H1 (cell line): ENCODE results near the gene KIF25. TPM values are rescaled to one million over a fixed set of nuclear protein-coding genes. Genes with fewer than 3 reads are reported as not detected.

Experiments
- CTCF ChIA-PET: fragments of 300-600 bp; sonication (Branson Sonifier 250); formaldehyde crosslinking; loops from one replicate; lab custom pipeline; 2021; ENCODE audit not compliant: partially characterized antibody; lab: Charles Lee
- POLR2A ChIA-PET: fragments of 300-600 bp; sonication (Branson Sonifier 250); formaldehyde crosslinking; loops from one replicate; lab custom pipeline; 2021; ENCODE audit warnings: inconsistent platforms; ENCODE audit not compliant: partially characterized antibody; lab: Charles Lee
- DNase-seq, 2 experiments: peaks; one replicate each; pipeline versions ENCODE4 v3.0.0 to v3.0.0-alpha.2; 2010 to 2022; ENCODE audit warnings: low spot score in 2 of 2, low read depth in 1 of 2, mixed read lengths in 1 of 2
- FAIRE-seq: peaks from 2 replicates; lab custom pipeline; 2011; peaks lifted over from hg19 to GRCh38; lab: Jason Lieb, UNC
- H2AFZ ChIP-seq: 2 replicates; pipeline ENCODE4 v1.8.1; 2012; ENCODE audit warnings: low read length, inconsistent platforms
- H2AK5ac ChIP-seq: 2 replicates; pipeline ENCODE4 v1.6.1; 2013; ENCODE audit warnings: low read depth, low read length
- H2BK120ac ChIP-seq: replicated peaks from 2 replicates; pipeline ENCODE3; 2013; ENCODE audit warnings: low read depth, low read length, inconsistent platforms
- H2BK12ac ChIP-seq: 2 replicates; pipeline ENCODE4 v1.6.1; 2013; ENCODE audit warnings: low read depth, low read length
- H2BK15ac ChIP-seq: 2 replicates; pipeline ENCODE4 v1.6.1; 2013; ENCODE audit warnings: low read length
- H2BK20ac ChIP-seq: 2 replicates; pipeline ENCODE4 v1.6.1; 2013; ENCODE audit warnings: low read length
- H2BK5ac ChIP-seq: 2 replicates; pipeline ENCODE4 v1.6.1; 2013; ENCODE audit warnings: low read depth, low read length
- H3K14ac ChIP-seq: 2 replicates; pipeline ENCODE4 v1.6.1; 2013; ENCODE audit warnings: inconsistent platforms; ENCODE audit not compliant: insufficient read length
- H3K18ac ChIP-seq: 2 replicates; pipeline ENCODE4 v1.6.1; 2013; ENCODE audit warnings: low read length; ENCODE audit errors: extremely low read depth
- H3K23ac ChIP-seq: 2 replicates; pipeline ENCODE4 v1.6.1; 2013; ENCODE audit warnings: inconsistent platforms; ENCODE audit not compliant: insufficient read length
- H3K23me2 ChIP-seq: 2 replicates; pipeline ENCODE4 v1.6.1; 2013; ENCODE audit warnings: low read depth, low read length
- H3K27ac ChIP-seq: 2 replicates; pipeline ENCODE4 v1.6.1; 2011; ENCODE audit warnings: low read depth, low read length, inconsistent platforms
- H3K27me3 ChIP-seq, 4 experiments: replicated peaks in 1 of 4; 1 replicate in 1 of 4; 2 replicates in 3 of 4; pipeline versions ENCODE4 v1.6.1 to v1.8.1; 2011 to 2013; ENCODE audit warnings: low read length in 3 of 4, mild to moderate bottlenecking in 3 of 4, inconsistent platforms in 2 of 4, mixed read lengths in 2 of 4, moderate library complexity in 1 of 4; ENCODE audit not compliant: control insufficient read depth in 3 of 4, insufficient read depth in 3 of 4; ENCODE audit errors: extremely low read depth in 1 of 4
- H3K36me3 ChIP-seq, 4 experiments: 2 replicates each; pipeline versions ENCODE4 v1.6.1 to v1.8.1; 2011 to 2013; ENCODE audit warnings: mild to moderate bottlenecking in 4 of 4, low read length in 3 of 4, moderate library complexity in 2 of 4, control low read depth in 1 of 4, inconsistent platforms in 1 of 4; ENCODE audit not compliant: insufficient read depth in 4 of 4, control insufficient read depth in 2 of 4
- H3K4ac ChIP-seq: replicated peaks from 2 replicates; pipeline ENCODE3; 2013; ENCODE audit warnings: low read length, low read depth, mixed read lengths, inconsistent platforms; ENCODE audit not compliant: insufficient read length
- H3K4me1 ChIP-seq, 4 experiments: replicated peaks in 1 of 4; 1 replicate in 1 of 4; 2 replicates in 3 of 4; pipeline versions ENCODE4 v1.6.1 to v1.8.1; 2011 to 2013; ENCODE audit warnings: low read length in 3 of 4, inconsistent platforms in 2 of 4, mixed read lengths in 1 of 4; ENCODE audit not compliant: insufficient read depth in 4 of 4, control insufficient read depth in 3 of 4
- H3K4me2 ChIP-seq, 2 experiments: 2 replicates each; pipeline versions ENCODE4 v1.6.1 to v1.8.1; 2011 to 2013; ENCODE audit warnings: low read depth in 2 of 2, low read length in 2 of 2, control low read depth in 1 of 2, inconsistent platforms in 1 of 2, mild to moderate bottlenecking in 1 of 2; ENCODE audit not compliant: insufficient read depth in 1 of 2
- H3K4me3 ChIP-seq, 4 experiments: fragments of 200-600, 300-600 bp in 1 of 4; sonication (generic), shearing (Covaris generic), sonication (Bioruptor Twin) in 1 of 4; 2 replicates each; pipeline versions ENCODE4 v1.5.1 to v1.8.1; 2011 to 2016; ENCODE audit warnings: low read length in 4 of 4, low read depth in 3 of 4, control low read depth in 2 of 4, inconsistent platforms in 2 of 4, mild to moderate bottlenecking in 2 of 4, mixed read lengths in 1 of 4, moderate library complexity in 1 of 4; ENCODE audit not compliant: insufficient read depth in 2 of 4; ENCODE audit errors: extremely low read depth in 1 of 4
- H3K56ac ChIP-seq: replicated peaks from 2 replicates; pipeline ENCODE3; 2013; ENCODE audit warnings: low read depth, mild to moderate bottlenecking, mixed read lengths, low read length, inconsistent platforms; ENCODE audit not compliant: insufficient read length
- H3K79me1 ChIP-seq: 2 replicates; pipeline ENCODE4 v1.6.1; 2013; ENCODE audit warnings: low read depth, low read length, control low read depth
- H3K79me2 ChIP-seq, 2 experiments: 2 replicates each; pipeline versions ENCODE4 v1.6.1 to v1.8.1; 2012 to 2013; ENCODE audit warnings: low read length in 2 of 2, mild to moderate bottlenecking in 2 of 2, inconsistent platforms in 1 of 2; ENCODE audit not compliant: insufficient read depth in 2 of 2, control insufficient read depth in 1 of 2
- H3K9ac ChIP-seq, 4 experiments: replicated peaks in 1 of 4; 1 replicate in 1 of 4; 2 replicates in 3 of 4; pipeline versions ENCODE4 v1.6.1 to v1.8.1; 2011 to 2013; ENCODE audit warnings: low read depth in 3 of 4, low read length in 3 of 4, control low read depth in 2 of 4, mild to moderate bottlenecking in 2 of 4, moderate library complexity in 2 of 4, inconsistent platforms in 1 of 4; ENCODE audit errors: extremely low read depth in 1 of 4
- H3K9me3 ChIP-seq, 2 experiments: 2 replicates each; pipeline versions ENCODE4 v1.6.1 to v1.8.1; 2012 to 2013; ENCODE audit warnings: mild to moderate bottlenecking in 2 of 2, moderate library complexity in 2 of 2, control low read depth in 1 of 2, inconsistent platforms in 1 of 2, low read depth in 1 of 2, low read length in 1 of 2, mixed read lengths in 1 of 2; ENCODE audit not compliant: insufficient read depth in 2 of 2
- H4K20me1 ChIP-seq, 2 experiments: replicated peaks in 1 of 2; 2 replicates each; pipeline versions ENCODE3 to v1.8.1; 2011 to 2013; ENCODE audit warnings: inconsistent platforms in 2 of 2, low read length in 2 of 2, mild to moderate bottlenecking in 1 of 2; ENCODE audit not compliant: insufficient read depth in 2 of 2, control insufficient read depth in 1 of 2
- H4K5ac ChIP-seq: 2 replicates; pipeline ENCODE4 v1.6.1; 2013; ENCODE audit warnings: low read length, low read depth, mixed read lengths, inconsistent platforms; ENCODE audit not compliant: insufficient read length
- H4K8ac ChIP-seq: 2 replicates; pipeline ENCODE4 v1.8.0; 2013; ENCODE audit warnings: mild to moderate bottlenecking, moderate library complexity, low read length, inconsistent platforms; ENCODE audit not compliant: insufficient read depth; ENCODE audit errors: extremely low read depth
- H4K91ac ChIP-seq: replicated peaks from 2 replicates; pipeline ENCODE3; 2013; ENCODE audit warnings: low read length, mixed read lengths, inconsistent platforms; ENCODE audit not compliant: insufficient read length
- BCL11A ChIP-seq, 2 experiments: IDR thresholded peaks; one replicate each; pipeline ENCODE4 v1.6.1; 2011; ENCODE audit warnings: low read depth in 2 of 2, low read length in 2 of 2, mild to moderate bottlenecking in 2 of 2
- E2F6 ChIP-seq: IDR thresholded peaks from 2 replicates; pipeline ENCODE4 v1.6.1; 2012; ENCODE audit warnings: inconsistent platforms
- EP300 ChIP-seq, 2 experiments: IDR thresholded peaks; 1 replicate in 1 of 2; 2 replicates in 1 of 2; pipeline ENCODE4 v1.6.1; 2011 to 2012; ENCODE audit warnings: low read depth in 2 of 2, low read length in 2 of 2, mild to moderate bottlenecking in 2 of 2, borderline replicate concordance in 1 of 2, inconsistent platforms in 1 of 2, moderate library complexity in 1 of 2
- GTF2F1 ChIP-seq: IDR thresholded peaks from 2 replicates; pipeline ENCODE4 v1.6.1; 2012; ENCODE audit warnings: low read depth, low read length, improper control_type of control experiment, borderline replicate concordance
- JUN ChIP-seq: IDR thresholded peaks from 2 replicates; pipeline ENCODE4 v1.6.1; 2011; ENCODE audit warnings: low read depth, mild to moderate bottlenecking, improper control_type of control experiment, low read length
- MAX ChIP-seq: IDR thresholded peaks from 2 replicates; pipeline ENCODE4 v1.6.1; 2012; ENCODE audit warnings: inconsistent platforms
- SAP30 ChIP-seq: fragments of 300-600 bp; sonication (generic); IDR thresholded peaks from 2 replicates; pipeline ENCODE4 v1.7.1; 2012; ENCODE audit warnings: low read length, moderate library complexity, mild to moderate bottlenecking, inconsistent platforms; ENCODE audit not compliant: insufficient read depth, insufficient replicate concordance
- SIN3A ChIP-seq, 2 experiments: IDR thresholded peaks in 1 of 2; conservative IDR thresholded peaks in 1 of 2; 2 replicates each; pipeline ENCODE4 v1.6.1; 2011 to 2012; ENCODE audit warnings: low read length in 2 of 2, improper control_type of control experiment in 1 of 2, low read depth in 1 of 2, mild to moderate bottlenecking in 1 of 2
- TAF1 ChIP-seq: IDR thresholded peaks from 2 replicates; pipeline ENCODE4 v1.6.1; 2011; ENCODE audit warnings: mild to moderate bottlenecking, low read depth, low read length
- TEAD4 ChIP-seq: IDR thresholded peaks from 2 replicates; pipeline ENCODE4 v1.6.1; 2012; ENCODE audit warnings: low read depth, low read length, inconsistent platforms, mixed read lengths
- WGBS, 2 experiments: shearing (Covaris generic) in 1 of 2; methylation state at CpG; one replicate each; pipeline versions ENCODE4 v1.1.6 to v1.1.7; 2013 to 2015; ENCODE audit warnings: low lambda C conversion rate in 2 of 2, mixed read lengths in 2 of 2, inconsistent platforms in 1 of 2, low coverage in 1 of 2, missing lambda C conversion rate in 1 of 2; ENCODE audit not compliant: insufficient replicate concordance in 2 of 2, insufficient coverage in 1 of 2, insufficient read length in 1 of 2; ENCODE audit errors: extremely low coverage in 1 of 2, missing lambda C conversion rate in 1 of 2; 5-methylcytosine and 5-hydroxymethylcytosine counted together
- polyA plus RNA-seq, 7 experiments: library from polyadenylated mRNA; depleted of rRNA in 3 of 7; stranded (reverse) in 5 of 7; unstranded in 2 of 7; fragments of >200 nt in 5 of 7; fragments of 200-250 nt in 2 of 7; gene quantifications; 1 replicate in 5 of 7; 2 replicates in 1 of 7; 4 replicates in 1 of 7; pipeline versions ENCODE4 v1.2.1 to v1.2.3, GENCODE V29; 2011 to 2013; ENCODE audit warnings: missing spikeins in 2 of 7, mixed read lengths in 2 of 7
- total RNA-seq: library from RNA; stranded (reverse); fragmentation: NEBNext Ultra II Directional; extraction: Animal tissue kit (Norgen Biotek cat#: 25700); gene quantifications from 2 replicates; pipeline ENCODE4 v1.2.1, GENCODE V29; 2021

The KIF25 gene
- total and polyA plus RNA-seq, 2 of the 8 experiments (the other 6 are each of a cell fraction or from before 2014, with no cell fraction given) = 1.5 to 2.0 TPM

- 90% methylated on average over 29 of the region's 31 CpGs; no CpG with 5 or more reads in 1 of the 2 experiments for WGBS, 2 experiments
- H3K56ac ChIP-seq = no peak overlapping the region
- H2BK15ac ChIP-seq = no peak overlapping the region
- no peak overlapping the region for H2AFZ ChIP-seq
- no peaks in the 10 kb centered on the region for H3K9me3 ChIP-seq
- no peak overlapping the region for H4K91ac ChIP-seq
- POLR2A ChIA-PET = interaction anchor here (0.9 kb wide), 1 partner anchor 71 kb away, joined by 3 read pairs; no protein-coding TSS in a partner anchor
- no peak overlapping the region for H3K27ac ChIP-seq
- DNase-seq (no peak), FAIRE-seq (no peak)
- no peak overlapping the region for H3K23ac ChIP-seq
- H3K27me3 ChIP-seq = no peaks in the 10 kb centered on the region
- no peak overlapping the region for H2AK5ac ChIP-seq
- H3K18ac ChIP-seq = no peak overlapping the region
- no peak overlapping the region for H3K9ac ChIP-seq
- H2BK12ac ChIP-seq = no peak overlapping the region
- no peaks in the 10 kb centered on the region for H4K20me1 ChIP-seq
- H3K4me3 ChIP-seq = no peak overlapping the region
- H2BK5ac ChIP-seq = no peak overlapping the region
- H2BK20ac ChIP-seq = no peak overlapping the region
- H3K23me2 ChIP-seq = no peaks in the 10 kb centered on the region
- H2BK120ac ChIP-seq = no peak overlapping the region
- no peaks in the 10 kb centered on the region for H3K4me1 ChIP-seq
- H3K79me2 ChIP-seq = no peaks in the 10 kb centered on the region
- H3K36me3 ChIP-seq = no peaks in the 10 kb centered on the region
- H3K4ac ChIP-seq = no peak overlapping the region
- H3K79me1 ChIP-seq = no peaks in the 10 kb centered on the region
- peak overlapping the region; percentile 18; the same call in 1 of the 2 replicates for H4K8ac ChIP-seq
- CTCF ChIA-PET = interaction anchor here (0.6 to 6.2 kb wide), 10 partner anchors 9 to 76 kb away, joined by 3 to 73 read pairs (median 8); no protein-coding TSS in a partner anchor
- no peak overlapping the region for H3K4me2 ChIP-seq
- no peak overlapping the region for H4K5ac ChIP-seq
- H3K14ac ChIP-seq = no peak overlapping the region
- TF ChIP-seq EP300 (IDR thresholded peaks at IDR 0.05; ENCODE audit: borderline replicate concordance in 1 of 2, low read depth in 2 of 2, low read length in 2 of 2) = no peak
- no peak for TF ChIP-seq TAF1
- TF ChIP-seq E2F6 = no peak
- no peak for TF ChIP-seq JUN
- no peak for TF ChIP-seq MAX
- TF ChIP-seq GTF2F1 = no peak
- TF ChIP-seq SAP30 = no peak
- TF ChIP-seq TEAD4 = no peak
- no peak for TF ChIP-seq SIN3A (conservative IDR thresholded peaks at IDR 0.05 in 1 of 2, IDR thresholded peaks at IDR 0.05 in 1 of 2; ENCODE audit: low read depth in 1 of 2, low read length in 2 of 2)
- no peak for TF ChIP-seq BCL11A (IDR thresholded peaks at IDR 0.05; ENCODE audit: low read depth in 2 of 2, low read length in 2 of 2)
Observed at GRCh38 chr6:168062346-168063289, 65.1 kb downstream of the KIF25 start.
